ENCODE results near the gene BTN3A1.
"Not testable (repeated sequence)": the region's sequence is repeated elsewhere in the genome, so short reads cannot be mapped to it uniquely, and the experiment has no call there.

The BTN3A1 gene

GRCh38 chr6:26431258-26432172 is 29.4 kb downstream of the BTN3A1 start:
- TF ChIP-seq CTCF (IDR thresholded peaks at IDR 0.05; ENCODE audit: low read depth, low read length) = no peak
- DNase-seq (ENCODE audit: extremely low read depth, low read depth) = peak; percentile 19

GRCh38 chr6:26432627-26433201 is 30.6 kb downstream of the BTN3A1 start:
- no peak for DNase-seq (ENCODE audit: extremely low read depth, low read depth)
- no peak for TF ChIP-seq CTCF (IDR thresholded peaks at IDR 0.05; ENCODE audit: low read depth, low read length)

- DNase-seq (ENCODE audit: extremely low read depth, low read depth) = not testable (repeated sequence)
These were observed 31.6 kb downstream of the BTN3A1 start for GRCh38 chr6:26433680-26434079.

- no peak for DNase-seq (ENCODE audit: extremely low read depth, low read depth)
- no peak for TF ChIP-seq CTCF (IDR thresholded peaks at IDR 0.05; ENCODE audit: low read depth, low read length)
These were observed 33.9 kb downstream of the BTN3A1 start for GRCh38 chr6:26436018-26436417.

GRCh38 chr6:26437550-26437949 is 35.5 kb downstream of the BTN3A1 start:
- TF ChIP-seq CTCF (IDR thresholded peaks at IDR 0.05; ENCODE audit: low read depth, low read length) = no peak
- no peak for DNase-seq (ENCODE audit: extremely low read depth, low read depth)

- DNase-seq (ENCODE audit: extremely low read depth, low read depth) = no peak
These were observed 35.9 kb downstream of the BTN3A1 start for GRCh38 chr6:26438000-26438399.

More at GRCh38 chr6:26438000-26438399, 35.9 kb downstream of the BTN3A1 start:
- TF ChIP-seq CTCF (IDR thresholded peaks at IDR 0.05; ENCODE audit: low read depth, low read length) = no peak
